HG02763 (cell line): ENCODE data around the gene SPAG16.
"Not testable (repeated sequence)": the region's sequence is repeated elsewhere in the genome, so short reads cannot be mapped to it uniquely, and the experiment has no call there.

ENCODE experiments used
- ATAC-seq: cut with Tn5 transposase; IDR thresholded peaks from one replicate; pipeline ENCODE4 v1.9.1; 2021; ENCODE audit warnings: mild to moderate bottlenecking, moderate library complexity; ENCODE audit not compliant: unreplicated experiment

Gene SPAG16

GRCh38 chr2:213266421-213266820, 17.8 kb upstream of the SPAG16 start:
- ATAC-seq, result no peak

- no peak for ATAC-seq
These were observed 12.3 kb upstream of the SPAG16 start for GRCh38 chr2:213271947-213272346.

- ATAC-seq, result no peak
These were observed 10.1 kb upstream of the SPAG16 start for GRCh38 chr2:213274143-213274542.

- ATAC-seq, result no peak
These were observed 9.0 kb upstream of the SPAG16 start for GRCh38 chr2:213275265-213275664.

GRCh38 chr2:213277134-213277533, 7.1 kb upstream of the SPAG16 start:
- ATAC-seq, result not testable (repeated sequence)

GRCh38 chr2:213279116-213279620, 5.1 kb upstream of the SPAG16 start:
- no peak for ATAC-seq

- no peak for ATAC-seq
These were observed 4.3 kb upstream of the SPAG16 start for GRCh38 chr2:213279971-213280370.

- ATAC-seq, result no peak
These were observed 3.1 kb upstream of the SPAG16 start for GRCh38 chr2:213281156-213281555.

- ATAC-seq, result no peak
These were observed 1.1 kb downstream of the SPAG16 start for GRCh38 chr2:213285404-213285803.

GRCh38 chr2:213286161-213286560, 1.9 kb downstream of the SPAG16 start:
- no peak for ATAC-seq

GRCh38 chr2:213288913-213289700, 4.8 kb downstream of the SPAG16 start:
- no peak for ATAC-seq

- ATAC-seq, result no peak
These were observed 6.2 kb downstream of the SPAG16 start for GRCh38 chr2:213290501-213290900.

GRCh38 chr2:213296270-213296669, 12.0 kb downstream of the SPAG16 start:
- no peak for ATAC-seq

GRCh38 chr2:213306316-213306942, 22.2 kb downstream of the SPAG16 start:
- ATAC-seq, result no peak

GRCh38 chr2:213315168-213315876, 31.1 kb downstream of the SPAG16 start:
- ATAC-seq, result no peak

GRCh38 chr2:213316001-213316735, 31.9 kb downstream of the SPAG16 start:
- no peak for ATAC-seq

- no peak for ATAC-seq
These were observed 33.7 kb downstream of the SPAG16 start for GRCh38 chr2:213317929-213318328.

GRCh38 chr2:213320604-213321003, 36.3 kb downstream of the SPAG16 start:
- ATAC-seq, result no peak

- no peak for ATAC-seq
These were observed 52.0 kb downstream of the SPAG16 start for GRCh38 chr2:213336253-213336770.

GRCh38 chr2:213353419-213353818, 69.2 kb downstream of the SPAG16 start:
- ATAC-seq, result no peak

- ATAC-seq, result no peak
These were observed 92.4 kb downstream of the SPAG16 start for GRCh38 chr2:213376644-213377043.
